ENCODE measurements around the gene VSTM1. TPM values are rescaled to one million over a fixed set of nuclear protein-coding genes. Genes with fewer than 3 reads are reported as not detected.

The VSTM1 gene
- total and polyA plus RNA-seq, 2 of the 8 experiments (the other 6 are each of a cell fraction or from before 2014, with no cell fraction given): 0.12 to 0.65 TPM

DNA sequence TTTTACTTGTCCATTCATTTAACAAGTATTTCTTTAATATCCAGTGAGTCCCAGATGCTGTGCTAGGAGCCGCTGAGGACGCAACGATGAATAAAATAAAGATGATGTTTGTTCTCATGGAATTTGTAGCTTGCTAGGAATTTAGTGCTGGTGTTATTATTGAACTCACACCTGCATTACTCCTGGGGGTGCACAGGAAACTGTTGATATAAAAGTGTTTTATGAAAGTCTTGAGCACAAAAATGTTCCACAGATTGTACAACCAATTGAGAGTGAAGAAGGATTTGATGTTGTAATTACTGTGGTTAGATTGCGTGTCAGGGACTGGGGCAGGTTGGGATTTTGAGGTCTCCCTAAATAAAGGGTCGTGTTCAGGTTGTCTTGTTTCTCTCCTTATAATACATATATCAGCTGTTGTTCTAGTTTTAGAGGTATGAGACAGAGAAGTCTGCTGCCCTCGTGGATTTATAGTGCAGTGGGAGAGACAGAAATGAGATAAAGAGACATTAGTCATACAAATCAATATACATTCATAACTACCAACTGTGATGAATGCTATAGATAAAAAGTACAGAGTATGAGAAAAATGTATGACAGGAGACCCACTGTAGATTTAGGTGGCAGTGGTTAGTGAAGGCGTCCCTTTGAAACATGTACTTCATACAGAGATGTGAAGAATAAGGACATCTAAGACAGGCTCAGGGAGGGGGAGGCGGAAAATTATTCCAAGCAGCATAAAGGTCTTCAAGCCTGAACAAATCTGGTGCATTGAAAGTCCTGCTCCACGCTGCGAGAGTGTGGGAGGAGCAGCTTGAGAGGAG, 61.0 kb downstream of the VSTM1 start:
- no peaks in the 10 kb centered on the region for H3K9me3 ChIP-seq (ENCODE audit: insufficient read depth in 2 of 2, low read depth in 1 of 2, low read length in 1 of 2)
- DNase-seq (ENCODE audit: low read depth in 1 of 2, low spot score in 2 of 2): no peak
- H4K8ac ChIP-seq (ENCODE audit: extremely low read depth, insufficient read depth, low read length): no peak overlapping the region
- no peak overlapping the region for H2AK5ac ChIP-seq (ENCODE audit: low read depth, low read length)
- no peaks in the 10 kb centered on the region; the same call in 1 of the 2 replicates for H3K23me2 ChIP-seq (ENCODE audit: low read depth, low read length)
- no peak overlapping the region for H3K23ac ChIP-seq (ENCODE audit: insufficient read length)
- no peak overlapping the region for H3K4me2 ChIP-seq (ENCODE audit: insufficient read depth in 1 of 2, low read depth in 2 of 2, low read length in 2 of 2)
- 89% methylated on average over 10 of the region's 10 CpGs; no CpG with 5 or more reads in 1 of the 2 experiments for WGBS, 2 experiments (ENCODE audit: extremely low coverage in 1 of 2, insufficient coverage in 1 of 2, insufficient read length in 1 of 2, insufficient replicate concordance in 2 of 2, low coverage in 1 of 2, low lambda C conversion rate in 2 of 2, missing lambda C conversion rate in 1 of 2)
- no peak overlapping the region for H3K4me3 ChIP-seq (ENCODE audit: extremely low read depth in 1 of 4, insufficient read depth in 2 of 4, low read depth in 3 of 4, low read length in 4 of 4)
- no peak overlapping the region for H2BK5ac ChIP-seq (ENCODE audit: low read depth, low read length)
- H3K9ac ChIP-seq (replicated peaks in 1 of 4; ENCODE audit: extremely low read depth in 1 of 4, low read depth in 3 of 4, low read length in 3 of 4): no peak overlapping the region
- no peak overlapping the region for H3K4ac ChIP-seq (replicated peaks; ENCODE audit: insufficient read length, low read depth, low read length)
- no peaks in the 10 kb centered on the region for H4K20me1 ChIP-seq (replicated peaks in 1 of 2; ENCODE audit: control insufficient read depth in 1 of 2, insufficient read depth in 2 of 2, low read length in 2 of 2)
- peaks cover 0 to 6% (median 0%) of the 10 kb centered on the region in 4 experiments; a peak in 2 of 7 replicates for H3K4me1 ChIP-seq (replicated peaks in 1 of 4; ENCODE audit: control insufficient read depth in 3 of 4, insufficient read depth in 4 of 4, low read length in 3 of 4)
- no peak for FAIRE-seq
- no peaks in the 10 kb centered on the region for H3K79me2 ChIP-seq (ENCODE audit: control insufficient read depth in 1 of 2, insufficient read depth in 2 of 2, low read length in 2 of 2)
- no peak overlapping the region for H4K5ac ChIP-seq (ENCODE audit: insufficient read length, low read depth, low read length)
- no peak overlapping the region for H2AFZ ChIP-seq (ENCODE audit: low read length)
- no peak overlapping the region for H2BK15ac ChIP-seq (ENCODE audit: low read length)
- H3K79me1 ChIP-seq (ENCODE audit: low read depth, low read length): no peaks in the 10 kb centered on the region
- H3K14ac ChIP-seq (ENCODE audit: insufficient read length): no peak overlapping the region
- no peak overlapping the region for H3K18ac ChIP-seq (ENCODE audit: extremely low read depth, low read length)
- CTCF ChIA-PET (ENCODE audit: partially characterized antibody): interaction anchor here (0.6 to 1.5 kb wide), 4 partner anchors 9 to 25 kb away, joined by 3 to 7 read pairs (median 3); no protein-coding TSS in a partner anchor
- H3K36me3 ChIP-seq (ENCODE audit: control insufficient read depth in 2 of 4, insufficient read depth in 4 of 4, low read length in 3 of 4): no peaks in the 10 kb centered on the region
- POLR2A ChIA-PET (ENCODE audit: partially characterized antibody): interaction anchor here (0.6 to 2.4 kb wide), 5 partner anchors 11 to 21 kb away, joined by 3 to 11 read pairs (median 4); partner anchors contain the start of gene CACNG6
- H2BK12ac ChIP-seq (ENCODE audit: low read depth, low read length): no peak overlapping the region
- H2BK20ac ChIP-seq (ENCODE audit: low read length): no peak overlapping the region
- no peak overlapping the region for H3K27ac ChIP-seq (ENCODE audit: low read depth, low read length)
- no peak overlapping the region for H3K56ac ChIP-seq (replicated peaks; ENCODE audit: insufficient read length, low read depth, low read length)
- H4K91ac ChIP-seq (replicated peaks; ENCODE audit: insufficient read length, low read length): no peak overlapping the region
- H2BK120ac ChIP-seq (replicated peaks; ENCODE audit: low read depth, low read length): no peak overlapping the region
- H3K27me3 ChIP-seq (replicated peaks in 1 of 4; ENCODE audit: control insufficient read depth in 3 of 4, extremely low read depth in 1 of 4, insufficient read depth in 3 of 4, low read length in 3 of 4): peaks cover 0 to 12% (median 3%) of the 10 kb centered on the region in 4 experiments; a peak in 4 of 7 replicates
- TF ChIP-seq, protein P1, sequence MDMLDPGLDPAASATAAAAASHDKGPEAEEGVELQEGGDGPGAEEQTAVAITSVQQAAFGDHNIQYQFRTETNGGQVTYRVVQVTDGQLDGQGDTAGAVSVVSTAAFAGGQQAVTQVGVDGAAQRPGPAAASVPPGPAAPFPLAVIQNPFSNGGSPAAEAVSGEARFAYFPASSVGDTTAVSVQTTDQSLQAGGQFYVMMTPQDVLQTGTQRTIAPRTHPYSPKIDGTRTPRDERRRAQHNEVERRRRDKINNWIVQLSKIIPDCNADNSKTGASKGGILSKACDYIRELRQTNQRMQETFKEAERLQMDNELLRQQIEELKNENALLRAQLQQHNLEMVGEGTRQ (IDR thresholded peaks at IDR 0.05; ENCODE audit: low read length): no peak
- TF ChIP-seq, protein P2, sequence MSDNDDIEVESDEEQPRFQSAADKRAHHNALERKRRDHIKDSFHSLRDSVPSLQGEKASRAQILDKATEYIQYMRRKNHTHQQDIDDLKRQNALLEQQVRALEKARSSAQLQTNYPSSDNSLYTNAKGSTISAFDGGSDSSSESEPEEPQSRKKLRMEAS (IDR thresholded peaks at IDR 0.05): no peak
- TF ChIP-seq SIRT6 (IDR thresholded peaks at IDR 0.05; ENCODE audit: low read length) (no peak), SP4 (IDR thresholded peaks at IDR 0.05; ENCODE audit: low read length) (no peak), TBP (IDR thresholded peaks at IDR 0.05; ENCODE audit: low read depth, low read length) (no peak), EGR1 (IDR thresholded peaks at IDR 0.05; ENCODE audit: borderline replicate concordance, low read depth, low read length) (no peak), JUND (IDR thresholded peaks at IDR 0.05; ENCODE audit: low read length) (no peak)
